AG09319 (cell line): ENCODE measurements around the gene ENOX1.

ENCODE experiments used
- DNase-seq: peaks from one replicate; pipeline ENCODE4 v3.0.0-alpha.2; 2010; ENCODE audit warnings: low read depth; ENCODE audit errors: extremely low read depth
- CTCF ChIP-seq: IDR thresholded peaks from 2 replicates; pipeline ENCODE4 v1.5.1; 2011; ENCODE audit warnings: low read depth, mild to moderate bottlenecking, inconsistent platforms, low read length, moderate library complexity

ENOX1 gene

DNA sequence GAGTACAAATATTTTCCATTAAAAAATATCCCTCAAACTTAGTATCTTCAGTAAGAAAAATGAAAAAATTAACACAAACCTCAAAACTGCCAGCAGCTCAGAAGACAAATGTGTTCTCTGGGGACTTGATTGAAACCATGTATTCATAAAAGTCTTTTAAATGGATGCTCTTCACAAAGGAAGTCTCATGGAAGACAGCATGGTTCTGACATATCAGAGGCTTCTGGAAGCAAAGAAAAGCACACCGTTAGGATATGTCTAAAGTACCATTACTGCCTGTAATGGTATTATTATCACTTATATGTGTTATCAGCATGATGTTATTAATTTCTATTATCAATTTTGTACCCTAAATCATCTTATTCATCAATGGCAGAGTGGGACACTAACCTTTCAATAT lies 302.8 kb downstream of the ENOX1 start:
- DNase-seq: no peak
- TF ChIP-seq CTCF: no peak

DNA sequence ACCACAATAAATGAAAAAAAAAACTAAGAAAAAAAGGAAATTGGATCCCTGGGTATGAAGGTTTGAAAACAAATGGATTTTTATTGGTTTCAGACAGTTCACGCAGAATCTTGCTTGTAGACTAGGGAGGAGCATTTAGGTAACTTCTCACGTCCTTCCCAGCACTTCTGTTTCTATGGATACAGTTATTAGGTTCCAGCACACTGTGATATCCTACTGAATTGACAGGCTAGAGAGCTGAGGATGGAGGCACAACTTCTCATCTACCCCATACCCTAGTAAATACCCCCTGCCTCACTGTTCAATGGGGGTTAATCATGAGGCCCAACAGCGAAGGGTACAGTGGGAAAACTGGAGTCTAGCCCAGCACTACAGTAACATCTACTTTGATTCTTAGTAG lies 304.1 kb downstream of the ENOX1 start:
- DNase-seq: no peak
- no peak for TF ChIP-seq CTCF

- TF ChIP-seq CTCF: no peak
- no peak for DNase-seq
Measured at GRCh38 chr13:43482026-43482425, 304.7 kb downstream of the ENOX1 start.

DNA sequence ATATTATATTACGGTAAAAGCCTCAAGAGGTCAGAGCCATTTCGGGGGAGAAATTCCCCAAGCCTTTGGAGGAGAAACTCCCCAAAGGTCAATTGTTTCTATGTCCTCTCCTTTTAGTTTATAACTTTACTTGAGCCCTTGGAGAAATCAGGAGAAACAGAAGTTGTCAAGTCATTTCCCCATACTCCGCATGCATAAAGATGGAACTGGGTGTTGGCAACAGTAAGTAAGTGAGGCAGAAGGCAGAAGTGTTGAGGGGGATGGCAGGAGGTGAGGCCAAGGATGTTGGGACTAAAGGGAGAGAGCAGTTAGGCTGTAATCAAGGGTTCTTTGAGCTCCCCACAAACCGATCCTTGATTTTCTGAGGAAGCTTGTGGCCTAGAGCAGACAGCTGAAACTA lies 307.9 kb downstream of the ENOX1 start:
- no peak for TF ChIP-seq CTCF
- DNase-seq: no peak

GRCh38 chr13:43478211-43478610 lies 308.6 kb downstream of the ENOX1 start:
- no peak for TF ChIP-seq CTCF

DNA sequence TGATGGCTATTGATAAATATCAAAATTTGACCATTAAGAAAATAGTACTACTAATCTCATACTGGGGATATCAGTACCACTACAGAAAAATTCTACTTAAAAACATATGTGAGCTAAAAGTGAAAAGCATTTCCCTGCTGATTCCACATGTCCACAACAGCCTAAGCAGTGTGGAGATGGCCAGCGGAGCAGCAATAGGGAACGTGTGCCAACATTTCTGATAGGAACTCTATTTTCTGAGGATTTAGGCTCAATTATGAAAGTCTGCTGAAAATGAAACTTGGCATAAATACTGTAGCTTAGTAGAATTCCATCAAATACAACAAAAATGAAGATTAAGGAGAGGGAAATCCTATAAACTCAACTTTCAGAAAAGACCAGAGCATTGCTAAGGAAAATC lies 311.6 kb downstream of the ENOX1 start:
- no peak for DNase-seq
- no peak for TF ChIP-seq CTCF

More at GRCh38 chr13:43478211-43478610, 308.6 kb downstream of the ENOX1 start:
- no peak for DNase-seq

GRCh38 chr13:43473437-43473836 lies 313.3 kb downstream of the ENOX1 start:
- no peak for DNase-seq
- no peak for TF ChIP-seq CTCF
